ENCODE data around the gene ZSCAN29.

The ZSCAN29 gene

DNA sequence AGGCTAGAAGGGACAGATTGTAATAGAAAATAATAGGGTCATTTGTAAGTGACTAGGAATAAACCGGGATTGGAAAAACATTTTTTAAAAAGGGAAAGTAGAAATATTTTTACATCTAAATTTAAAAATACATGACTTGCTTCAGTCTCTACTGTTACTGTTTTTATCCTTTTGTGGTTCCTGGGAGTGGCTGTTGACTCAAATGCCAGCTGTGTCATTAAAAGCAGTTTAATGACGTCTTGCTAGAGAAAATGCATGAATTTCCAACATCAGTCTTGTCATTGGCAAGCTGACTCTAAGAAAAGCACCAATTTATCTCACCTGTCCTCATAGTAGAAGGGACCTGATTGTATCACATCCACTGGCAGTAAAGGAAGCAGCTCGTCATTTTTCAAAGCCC is 23.7 kb downstream of the ZSCAN29 start:
- no peak for DNase-seq (ENCODE audit: low read depth, low spot score)

DNA sequence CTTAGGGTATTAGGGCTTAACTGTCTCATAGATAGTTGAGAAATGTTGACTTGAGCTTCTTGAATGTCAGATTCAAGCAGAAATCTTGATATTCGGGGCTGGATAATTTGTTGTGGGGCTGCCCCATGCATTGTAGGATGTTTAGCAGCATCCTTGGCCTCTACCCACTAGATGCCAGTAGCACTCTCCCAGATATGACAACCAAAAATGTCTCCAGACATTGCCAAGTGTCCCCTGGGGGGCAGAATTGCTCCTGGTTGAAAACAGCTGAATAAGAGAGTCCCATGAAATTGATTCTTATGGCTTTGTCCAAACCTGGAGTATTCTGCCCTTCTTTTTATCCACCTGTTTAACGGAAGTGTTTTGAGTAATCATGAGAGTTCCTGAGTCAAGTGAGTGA is 24.5 kb downstream of the ZSCAN29 start:
- DNase-seq (ENCODE audit: low read depth, low spot score): no peak

DNA sequence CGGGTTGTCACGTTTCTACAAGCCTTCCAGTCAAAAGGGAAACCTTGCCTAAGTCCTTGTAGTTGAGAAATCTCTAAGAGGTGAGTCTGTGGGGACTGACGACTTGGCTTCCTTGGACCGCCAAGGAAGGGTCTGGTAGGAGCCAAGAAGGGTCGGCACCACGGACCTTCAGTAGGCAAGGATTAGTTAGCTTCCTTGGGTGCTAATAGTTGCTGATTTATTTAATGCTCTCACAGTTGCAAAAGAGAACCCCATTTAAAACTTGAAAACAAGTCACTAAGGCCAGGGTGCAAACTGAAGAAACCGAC is 40.1 kb downstream of the ZSCAN29 start:
- no peak for DNase-seq (ENCODE audit: low read depth, low spot score)

DNA sequence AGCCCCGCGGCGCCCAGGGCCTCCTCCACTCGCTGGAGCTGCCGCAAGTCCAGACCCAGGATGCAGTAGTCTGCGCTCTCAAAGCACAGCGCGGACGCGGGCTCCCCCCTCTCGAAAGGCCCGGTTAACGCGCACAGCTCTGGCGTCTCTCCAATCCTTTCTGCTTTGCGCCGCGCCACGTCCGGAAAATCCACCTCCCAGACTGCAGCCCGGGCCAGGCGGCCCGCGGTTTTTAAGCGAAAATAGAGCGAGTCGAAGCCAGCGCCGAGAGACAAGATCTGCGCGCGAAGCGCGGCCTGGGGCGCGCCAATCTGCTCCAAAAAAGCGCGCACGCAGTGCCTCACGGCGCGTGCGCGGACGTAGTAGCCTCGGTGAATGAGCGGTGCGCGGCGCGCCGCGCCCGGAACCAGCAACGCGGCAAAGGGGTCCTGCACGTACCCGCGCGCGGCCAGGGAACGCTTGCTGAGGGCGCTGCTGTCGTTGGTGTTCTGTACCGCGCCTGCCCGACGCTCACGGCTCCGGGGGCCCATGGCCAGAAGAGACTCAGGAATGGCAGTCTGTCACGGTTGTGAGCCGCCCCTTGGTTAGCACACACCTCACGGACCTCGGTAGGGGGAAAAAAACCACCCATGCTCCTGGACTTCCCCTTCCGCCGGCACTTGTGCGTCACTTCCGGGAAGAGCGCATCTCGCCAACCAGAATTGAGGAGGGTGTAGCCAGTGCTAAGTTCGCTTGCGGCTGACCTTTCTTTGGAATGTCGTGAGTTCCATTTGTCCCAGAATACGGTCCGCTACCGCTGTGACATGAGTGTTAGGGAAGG is 40.7 kb downstream of the ZSCAN29 start, which contains the start of gene LCMT2:
TSS of gene LCMT2 (minus strand) at position 614 of the 820 bp plus-strand sequence. CDS start at position 530, 84 bp downstream.
- peak; percentile 83 for DNase-seq (ENCODE audit: low read depth, low spot score)

DNA sequence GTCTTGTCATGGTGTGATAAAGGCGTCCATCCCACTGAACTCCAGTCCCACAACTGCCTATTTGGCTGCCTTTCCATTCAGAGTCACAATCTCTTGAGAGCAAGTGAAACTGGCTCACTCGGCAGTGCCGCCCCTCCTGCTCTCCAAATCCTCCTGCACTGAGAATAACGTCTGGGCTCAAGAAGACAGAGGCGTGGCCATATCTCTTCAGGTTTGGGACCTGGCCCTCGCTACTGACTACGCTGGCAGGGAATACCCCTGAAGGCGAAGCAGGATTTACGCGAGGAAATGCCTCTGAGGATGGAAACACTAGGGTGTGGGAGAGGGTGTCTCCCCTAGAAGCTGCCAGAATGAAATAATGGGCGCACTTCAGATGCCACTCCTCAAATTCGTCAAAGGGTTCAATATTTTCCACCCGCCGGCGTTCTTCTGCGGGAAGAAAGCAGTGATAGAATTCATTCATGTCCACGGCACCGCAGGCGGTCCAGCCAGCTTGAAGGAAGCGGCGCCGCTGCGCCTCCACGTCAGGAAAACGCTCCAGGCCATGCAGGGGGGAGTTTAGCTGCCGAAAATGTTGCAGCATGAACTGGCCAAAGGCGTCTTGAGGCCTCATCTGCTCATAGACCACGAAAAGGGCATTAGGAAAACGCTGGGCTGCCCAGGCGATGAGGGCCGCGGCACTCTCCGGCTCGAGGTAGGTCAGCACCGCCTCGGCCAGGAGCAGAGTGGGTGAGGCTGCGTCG is 41.5 kb downstream of the ZSCAN29 start:
- DNase-seq (ENCODE audit: low read depth, low spot score): peak; percentile 30

DNA sequence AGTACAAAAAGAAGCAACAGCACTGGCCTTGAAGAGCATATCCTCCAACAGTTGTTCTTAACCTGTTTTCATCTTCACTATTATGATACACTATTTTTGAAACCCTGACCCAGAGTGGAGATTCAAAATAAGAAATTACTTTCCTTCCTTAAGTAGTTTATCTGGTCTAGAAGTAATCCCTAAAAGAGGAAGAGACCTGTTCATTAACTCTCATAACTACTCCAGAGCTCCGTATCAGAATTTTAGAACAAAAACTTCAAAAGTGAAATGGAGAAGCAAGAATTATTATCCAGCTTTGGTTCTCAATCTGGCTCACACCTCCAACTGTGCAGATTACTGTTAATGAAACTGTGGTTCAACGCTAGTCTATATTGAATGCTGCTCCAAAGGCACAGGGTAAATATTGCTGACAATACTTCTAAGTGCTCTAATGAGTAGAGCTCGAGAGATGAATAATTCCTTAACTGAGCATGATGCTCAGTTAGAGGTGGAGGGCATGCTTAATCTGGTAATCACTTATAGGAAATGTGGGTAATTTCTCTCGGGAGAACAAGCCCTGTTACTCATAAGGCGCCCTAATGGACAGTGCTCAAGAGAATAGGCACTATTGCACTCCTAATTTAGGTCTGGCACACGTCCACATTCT is 45.7 kb downstream of the ZSCAN29 start:
- DNase-seq (ENCODE audit: low read depth, low spot score): no peak

DNA sequence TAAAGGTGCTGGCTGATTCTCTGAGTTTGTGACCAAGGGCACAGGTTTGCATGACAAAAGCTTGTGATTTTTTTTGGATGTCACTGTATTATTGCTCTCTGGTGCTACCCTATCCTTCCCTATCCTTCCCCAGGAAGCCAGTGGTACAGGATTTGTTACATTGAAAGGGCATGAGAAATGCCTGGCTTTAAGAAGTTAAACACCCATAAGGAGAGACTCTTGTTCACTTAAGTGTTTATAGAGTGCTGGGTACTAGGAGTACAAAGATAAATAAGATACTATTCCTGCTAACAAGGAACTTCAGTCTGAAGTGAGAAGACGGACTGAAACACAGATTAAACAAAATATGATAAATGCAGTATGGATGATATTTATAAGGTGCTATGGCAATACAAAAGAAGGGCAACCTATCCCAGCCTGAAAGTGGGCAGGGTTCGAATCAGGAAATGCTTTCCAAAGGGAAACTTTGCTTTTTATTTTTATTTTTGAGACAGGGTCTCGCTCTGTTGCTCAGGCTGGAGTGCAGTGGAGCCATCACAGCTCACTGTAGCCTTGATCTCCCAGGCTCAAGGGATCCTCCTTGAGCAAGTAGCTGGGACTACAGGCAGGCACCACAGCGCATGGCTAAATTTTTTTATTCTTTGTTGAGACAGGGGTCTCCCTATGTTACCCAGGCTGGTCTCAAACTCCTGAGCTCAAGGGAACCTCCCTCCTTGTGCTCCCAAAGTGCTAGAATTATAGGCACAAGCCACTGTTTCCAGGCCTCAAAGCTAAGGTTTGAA is 51.7 kb downstream of the ZSCAN29 start:
- no peak for DNase-seq (ENCODE audit: low read depth, low spot score)

DNA sequence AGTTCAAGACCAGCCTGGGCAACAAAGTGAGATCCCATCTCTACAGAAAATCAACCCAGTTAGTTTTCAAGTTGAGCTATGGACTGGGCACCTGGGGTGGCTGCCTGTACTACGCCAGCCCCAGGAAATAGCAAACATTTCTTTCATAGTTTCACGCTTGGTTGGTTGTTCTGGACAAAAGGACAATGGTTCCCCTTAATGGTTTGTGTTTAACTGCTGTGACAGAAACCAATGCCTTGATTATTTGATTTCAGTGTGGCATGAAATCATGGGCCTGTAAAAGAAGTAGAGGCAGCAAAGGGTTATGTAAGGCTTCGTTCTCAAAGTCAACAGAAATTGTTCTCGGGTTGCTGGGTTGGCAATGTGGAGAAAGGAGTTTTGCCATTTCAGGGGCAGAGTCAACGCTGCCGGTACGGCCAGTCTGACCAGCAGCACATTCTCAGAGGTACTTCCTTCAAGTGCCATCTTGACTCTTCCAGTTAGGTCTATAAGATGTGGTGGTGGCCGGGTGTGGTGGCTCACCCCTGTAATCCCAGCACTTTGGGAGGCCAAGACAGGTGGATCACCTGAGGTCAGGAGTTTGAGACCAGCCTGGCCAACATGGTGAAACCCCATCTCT is 53.2 kb downstream of the ZSCAN29 start:
- no peak for DNase-seq (ENCODE audit: low read depth, low spot score)

DNA sequence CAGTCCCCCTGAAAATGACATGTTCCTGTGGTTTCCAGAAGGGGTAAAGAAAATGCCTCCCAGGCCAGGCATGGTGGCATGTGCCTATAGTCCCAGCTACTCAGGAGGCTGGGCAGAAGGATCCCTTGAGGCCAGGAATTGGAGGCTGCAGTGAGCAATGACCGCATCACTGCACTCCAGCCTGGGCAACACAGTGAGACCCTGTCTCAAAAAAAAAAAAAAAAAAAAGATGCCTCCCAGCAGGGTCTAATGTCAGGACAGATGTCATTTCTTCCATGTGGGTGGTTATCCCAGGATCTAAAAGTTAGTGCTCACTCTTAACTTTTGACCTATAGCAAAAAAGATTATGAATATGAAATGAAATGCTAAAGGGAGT is 53.9 kb downstream of the ZSCAN29 start:
- no peak for DNase-seq (ENCODE audit: low read depth, low spot score)

DNA sequence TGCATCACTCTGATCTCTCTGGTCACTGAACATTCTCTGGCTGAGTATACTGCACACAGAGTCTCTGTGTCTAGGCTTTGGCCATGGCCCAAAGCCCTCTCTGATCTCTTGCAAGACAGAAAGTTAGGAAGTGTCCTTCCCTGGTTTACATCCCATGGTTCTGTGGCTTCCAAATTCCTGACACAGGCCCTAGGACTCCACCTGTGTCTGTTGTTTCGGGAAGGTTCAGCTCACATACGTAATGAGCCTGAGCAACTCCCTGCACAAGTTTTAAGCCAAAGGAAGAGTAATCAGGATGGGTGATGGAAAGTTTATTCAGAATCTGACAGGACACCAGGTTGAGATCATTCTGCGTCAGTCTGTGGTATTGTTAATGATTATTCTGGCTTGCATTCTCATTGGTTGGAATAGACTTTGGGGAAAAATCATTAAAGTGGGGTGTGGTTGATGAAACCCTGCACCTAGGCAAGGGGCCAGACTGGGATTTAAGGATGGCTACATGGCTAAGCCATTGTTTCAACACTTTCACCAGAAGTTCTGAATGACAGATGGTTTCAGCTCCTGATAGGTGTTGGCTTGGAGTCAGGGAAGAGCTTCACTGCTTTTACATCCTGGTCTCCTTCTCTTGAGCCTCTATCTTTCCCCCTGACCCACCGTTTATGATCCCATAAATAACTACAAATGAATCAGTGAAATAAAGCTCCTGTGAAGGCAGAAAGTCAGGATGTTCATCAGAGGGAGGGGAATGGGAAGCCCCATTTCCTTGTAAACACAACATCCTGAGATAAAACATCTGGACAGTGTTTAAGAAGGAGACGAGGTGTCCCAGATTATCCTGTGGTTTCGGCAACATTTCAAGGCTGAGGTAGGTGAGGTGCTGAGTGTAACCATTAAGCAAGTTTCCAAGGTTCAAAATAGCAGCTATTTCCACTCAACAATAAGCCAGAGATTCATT is 54.5 kb downstream of the ZSCAN29 start:
- no peak for DNase-seq (ENCODE audit: low read depth, low spot score)

DNA sequence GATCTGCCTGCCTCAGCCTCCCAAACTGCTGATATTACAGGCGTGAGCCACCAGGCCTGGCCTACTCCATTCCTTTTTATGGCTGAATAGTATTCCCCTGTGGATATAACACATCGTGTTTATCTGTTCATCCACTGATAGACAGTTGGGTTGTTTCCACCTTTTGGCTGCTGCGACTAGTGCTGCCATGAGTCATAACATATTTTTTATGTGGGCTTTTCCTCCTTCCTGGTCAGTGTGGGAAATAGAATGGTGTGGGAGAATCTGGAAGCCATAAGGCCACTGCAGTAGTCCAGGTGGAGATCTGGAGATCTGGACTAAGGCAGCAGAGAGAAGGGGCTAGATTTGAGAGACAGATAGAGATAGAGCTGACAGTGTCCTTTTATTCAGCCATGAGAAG is 56.7 kb downstream of the ZSCAN29 start:
- no peak for DNase-seq (ENCODE audit: low read depth, low spot score)

DNA sequence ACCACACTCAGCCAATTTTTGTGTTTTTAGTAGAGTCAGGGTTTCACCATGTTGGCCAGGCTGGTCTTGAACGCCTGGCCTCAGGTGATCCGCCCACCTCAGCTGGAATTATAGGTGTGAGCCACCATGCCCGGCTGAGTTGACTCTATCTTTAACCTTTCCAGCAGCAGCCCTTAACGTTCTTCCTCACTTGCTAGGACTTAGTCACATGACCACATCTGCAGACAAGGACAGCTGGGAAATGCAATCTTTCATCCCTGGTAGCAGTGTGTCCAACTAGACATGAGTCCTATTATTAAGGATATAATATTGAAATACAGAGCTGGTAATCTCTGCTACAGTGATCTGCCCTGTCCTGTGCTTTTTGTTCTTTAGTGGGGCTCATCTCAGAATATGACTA is 58.5 kb downstream of the ZSCAN29 start:
- DNase-seq (ENCODE audit: low read depth, low spot score): no peak

Measured in brain pericyte (primary cell).